Tibial artery (tissue), 4 donors: Measurements from ENCODE around the gene MYO3B.

ENCODE experiments used
- DNase-seq, 2 donors: peaks; one replicate each; pipeline ENCODE4 v3.0.0-alpha.2; 2019
- H3K27ac ChIP-seq, 2 donors: fragments of 200-600 bp; sonication (generic) in 1 of 2; 1 replicate in 1 of 2; 2 replicates in 1 of 2; pipeline ENCODE4 v1.5.1; 2018 to 2019; ENCODE audit warnings: mild to moderate bottlenecking in 1 of 2
- H3K27me3 ChIP-seq, 2 donors: fragments of 200-600 bp; sonication (generic) in 1 of 2; one replicate each; pipeline versions ENCODE4 v1.5.1 to v1.6.0; 2016 to 2019
- H3K36me3 ChIP-seq, 3 donors: fragments of 200-600 bp; sonication (generic) in 2 of 3; one replicate each; pipeline ENCODE4 v1.5.1; 2016 to 2019; ENCODE audit warnings: mild to moderate bottlenecking in 2 of 3
- H3K4me1 ChIP-seq, 4 donors: fragments of 200-600 bp; sonication (generic) in 2 of 4; 1 replicate in 3 of 4; 2 replicates in 1 of 4; pipeline ENCODE4 v1.5.1; 2016 to 2019
- H3K4me3 ChIP-seq, 2 donors: fragments of 200-600 bp; sonication (generic) in 1 of 2; 1 replicate in 1 of 2; 2 replicates in 1 of 2; pipeline ENCODE4 v1.5.1; 2018 to 2019; ENCODE audit warnings: mild to moderate bottlenecking in 2 of 2
- H3K9me3 ChIP-seq, 3 donors: fragments of 200-600 bp; sonication (generic) in 1 of 3; one replicate each; pipeline ENCODE4 v1.5.1; 2016 to 2019
- intact Hi-C: fragments of 100-400 bp; cut with DNase I; formaldehyde crosslinking; loops from one replicate; pipeline ENCODE4 v1.15.0; 2023; ENCODE audit warnings: low total_unique reads
- TF ChIP-seq, protein P1 (sequence below), 2 experiments: fragments of 200-600 bp in 1 of 2; fragments of 450-650 bp in 1 of 2; IDR thresholded peaks; one replicate each; pipeline ENCODE4 v1.5.1; 2017 to 2019; ENCODE audit warnings: antibody characterized with exemption in 2 of 2, mild to moderate bottlenecking in 1 of 2, moderate library complexity in 1 of 2

MYO3B gene

DNA sequence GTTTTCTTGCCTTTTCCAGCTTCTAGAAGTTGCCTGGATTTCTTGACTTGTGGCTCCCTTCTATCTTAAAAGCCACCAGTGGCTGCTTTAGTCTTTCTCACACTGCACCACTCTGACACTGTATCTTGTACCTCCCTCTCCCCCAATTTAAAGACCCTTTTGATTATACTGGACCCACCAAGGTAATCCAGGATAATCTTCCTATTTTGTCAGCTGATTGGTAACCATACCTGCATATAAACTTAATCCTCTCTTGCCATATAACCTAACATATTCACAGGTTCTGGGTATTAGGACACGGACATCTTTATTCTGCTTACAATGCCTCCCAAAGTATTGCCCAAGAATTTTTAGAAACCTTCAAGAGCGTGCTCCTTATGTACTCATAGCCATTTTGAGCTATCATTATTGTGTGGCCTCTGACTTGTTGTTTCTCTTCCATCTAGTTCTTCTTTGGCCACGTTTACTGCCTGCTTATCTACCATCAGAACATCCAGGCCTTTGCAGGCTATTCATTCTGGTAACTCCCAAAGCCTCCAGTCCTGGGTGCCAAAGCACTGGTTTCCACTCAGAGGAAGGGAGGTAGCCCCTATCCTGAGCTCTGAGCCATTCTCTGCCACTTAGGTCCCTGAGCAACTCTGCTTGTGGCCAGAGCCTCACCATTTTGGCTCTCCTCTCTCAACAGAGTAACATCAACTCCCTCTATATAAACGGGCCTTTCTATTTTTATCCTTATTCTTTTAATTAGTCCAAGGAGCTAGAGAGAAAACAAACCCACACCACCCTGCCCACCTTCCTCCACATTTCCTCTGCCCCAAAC is 70.8 kb downstream of the MYO3B start:
- intact Hi-C loops: no loop called here
- DNase-seq: no peak

DNA sequence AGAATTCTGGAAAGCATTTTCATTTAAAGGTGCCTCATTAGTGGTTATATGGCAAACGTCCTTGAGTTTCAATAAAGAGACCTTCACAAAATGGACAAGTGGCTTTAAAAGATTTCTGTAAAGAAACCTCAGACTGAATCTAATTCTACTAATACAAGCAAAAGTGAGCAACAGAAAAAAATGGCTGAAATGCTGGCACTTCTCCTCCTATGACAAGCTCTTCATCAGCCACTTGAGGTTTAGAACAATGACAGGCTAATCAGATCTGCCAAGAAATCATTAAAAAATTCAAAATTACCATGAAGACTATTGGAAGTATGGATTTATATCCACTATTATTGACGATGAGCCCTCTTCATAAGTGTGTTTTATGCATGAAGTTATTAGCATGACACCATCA is 71.8 kb downstream of the MYO3B start:
- H3K9me3 ChIP-seq: no peaks in the 10 kb centered on the region
- no peak overlapping the region for H3K4me3 ChIP-seq
- no peaks in the 10 kb centered on the region for H3K4me1 ChIP-seq
- no peak for DNase-seq
- TF ChIP-seq, protein P1, sequence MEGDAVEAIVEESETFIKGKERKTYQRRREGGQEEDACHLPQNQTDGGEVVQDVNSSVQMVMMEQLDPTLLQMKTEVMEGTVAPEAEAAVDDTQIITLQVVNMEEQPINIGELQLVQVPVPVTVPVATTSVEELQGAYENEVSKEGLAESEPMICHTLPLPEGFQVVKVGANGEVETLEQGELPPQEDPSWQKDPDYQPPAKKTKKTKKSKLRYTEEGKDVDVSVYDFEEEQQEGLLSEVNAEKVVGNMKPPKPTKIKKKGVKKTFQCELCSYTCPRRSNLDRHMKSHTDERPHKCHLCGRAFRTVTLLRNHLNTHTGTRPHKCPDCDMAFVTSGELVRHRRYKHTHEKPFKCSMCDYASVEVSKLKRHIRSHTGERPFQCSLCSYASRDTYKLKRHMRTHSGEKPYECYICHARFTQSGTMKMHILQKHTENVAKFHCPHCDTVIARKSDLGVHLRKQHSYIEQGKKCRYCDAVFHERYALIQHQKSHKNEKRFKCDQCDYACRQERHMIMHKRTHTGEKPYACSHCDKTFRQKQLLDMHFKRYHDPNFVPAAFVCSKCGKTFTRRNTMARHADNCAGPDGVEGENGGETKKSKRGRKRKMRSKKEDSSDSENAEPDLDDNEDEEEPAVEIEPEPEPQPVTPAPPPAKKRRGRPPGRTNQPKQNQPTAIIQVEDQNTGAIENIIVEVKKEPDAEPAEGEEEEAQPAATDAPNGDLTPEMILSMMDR (IDR thresholded peaks at IDR 0.05): no peak
- H3K36me3 ChIP-seq: no peaks in the 10 kb centered on the region
- intact Hi-C loops: no loop called here
- H3K27me3 ChIP-seq: no peaks in the 10 kb centered on the region
- H3K27ac ChIP-seq: no peak overlapping the region

More for the DNA sequence above, 70.8 kb downstream of the MYO3B start:
- TF ChIP-seq, protein P1 (IDR thresholded peaks at IDR 0.05): no peak
- Histone ChIP-seq H3K4me1 (no peaks in the 10 kb centered on the region), H3K27me3 (no peaks in the 10 kb centered on the region), H3K9me3 (no peaks in the 10 kb centered on the region), H3K36me3 (no peaks in the 10 kb centered on the region), H3K27ac (no peak overlapping the region), H3K4me3 (no peak overlapping the region)

DNA sequence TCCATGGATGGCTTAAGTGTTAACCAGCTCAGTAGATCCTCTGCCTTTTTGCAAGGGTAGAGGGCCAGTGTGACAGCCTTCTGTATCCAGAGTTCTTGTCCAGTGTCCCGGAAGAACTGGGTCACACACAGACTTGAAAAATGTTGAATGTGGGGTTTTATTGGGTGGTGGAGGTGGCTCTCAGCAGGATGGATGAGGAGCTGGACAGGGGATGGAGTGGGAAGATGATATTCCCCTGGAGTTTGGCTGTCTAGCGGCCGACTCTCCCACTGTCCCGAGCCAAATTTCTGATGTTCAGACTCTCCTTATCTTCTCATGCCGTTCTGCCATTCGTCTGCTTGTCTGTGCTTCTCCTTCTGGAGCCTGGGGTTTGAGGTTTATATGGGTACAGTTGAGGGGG is 72.6 kb downstream of the MYO3B start:
- intact Hi-C loops: no loop called here
- no peaks in the 10 kb centered on the region for H3K36me3 ChIP-seq
- no peak overlapping the region for H3K27ac ChIP-seq
- H3K4me3 ChIP-seq: no peak overlapping the region
- no peaks in the 10 kb centered on the region for H3K4me1 ChIP-seq
- TF ChIP-seq, protein P1 (IDR thresholded peaks at IDR 0.05): no peak
- DNase-seq: no peak
- H3K27me3 ChIP-seq: no peaks in the 10 kb centered on the region
- no peaks in the 10 kb centered on the region for H3K9me3 ChIP-seq

DNA sequence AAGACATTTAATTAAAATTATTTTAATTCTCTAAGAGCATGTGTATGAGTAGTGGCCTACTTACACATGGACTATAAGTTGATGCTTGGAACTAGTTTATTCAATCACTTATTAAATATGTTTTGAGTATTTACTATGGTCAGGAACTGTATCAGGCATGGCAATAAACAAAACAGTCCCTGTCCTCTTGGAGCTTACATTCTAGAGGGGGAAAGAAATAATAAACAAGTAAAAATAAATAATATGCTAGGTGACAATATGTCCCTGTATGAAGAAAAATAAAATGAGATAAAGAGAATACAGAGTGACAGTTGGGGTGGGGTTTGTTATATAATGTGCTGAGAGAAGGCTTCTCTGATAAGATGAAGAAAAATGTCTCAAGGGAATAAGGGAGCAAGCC is 74.5 kb downstream of the MYO3B start:
- H3K9me3 ChIP-seq: peaks cover 0 to 5% (median 0%) of the 10 kb centered on the region in 3 donors
- TF ChIP-seq, protein P1 (IDR thresholded peaks at IDR 0.05): no peak
- H3K4me1 ChIP-seq: no peaks in the 10 kb centered on the region
- no peaks in the 10 kb centered on the region for H3K27me3 ChIP-seq
- no peak for DNase-seq
- no peak overlapping the region for H3K27ac ChIP-seq
- intact Hi-C loops: no loop called here
- H3K4me3 ChIP-seq: no peak overlapping the region
- no peaks in the 10 kb centered on the region for H3K36me3 ChIP-seq

DNA sequence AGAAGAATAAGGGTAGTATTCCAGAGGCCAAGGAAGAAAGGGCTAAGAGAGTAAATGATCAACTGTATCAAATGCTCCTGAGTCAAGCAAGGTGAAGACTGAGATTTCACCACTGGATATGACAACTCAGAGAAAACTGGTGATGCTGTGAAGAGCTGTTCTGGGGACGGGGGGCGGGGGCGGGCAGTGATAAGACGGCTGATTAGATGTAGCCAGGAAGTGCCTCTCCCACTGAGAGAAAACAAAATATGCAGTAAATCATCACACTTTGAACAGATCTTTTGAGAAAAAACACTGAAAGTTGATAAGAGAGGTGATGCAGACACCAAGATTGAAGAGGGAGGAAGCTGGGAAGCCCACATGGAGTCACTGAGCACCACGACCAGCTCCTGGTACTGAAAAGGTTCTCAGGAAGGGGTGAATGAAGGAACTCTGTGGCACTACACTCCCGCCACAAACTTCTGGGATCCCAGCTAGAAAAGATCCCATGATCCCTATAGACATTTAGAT is 75.8 kb downstream of the MYO3B start:
- intact Hi-C loops: no loop called here
- H3K4me1 ChIP-seq: no peaks in the 10 kb centered on the region

More for the DNA sequence above, 75.8 kb downstream of the MYO3B start:
- TF ChIP-seq, protein P1 (IDR thresholded peaks at IDR 0.05): no peak
- DNase-seq: no peak
- H3K36me3 ChIP-seq: no peaks in the 10 kb centered on the region
- no peak overlapping the region for H3K4me3 ChIP-seq
- no peaks in the 10 kb centered on the region for H3K27me3 ChIP-seq
- H3K27ac ChIP-seq: no peak overlapping the region
- H3K9me3 ChIP-seq: peaks cover 0 to 5% (median 0%) of the 10 kb centered on the region in 3 donors
